K562 (cell line): ENCODE measurements around the gene DGCR8. TPM values are rescaled to one million over a fixed set of nuclear protein-coding genes. Genes with fewer than 3 reads are reported as not detected.
A peak's percentile ranks its signal among the peaks of the same experiment; 100 is the strongest.

Experiments used
- ATAC-seq: fragments of 200-7000 bp; cut with Tn5 transposase; 3 replicates; pipeline ENCODE4 v1.9.1; 2020; ENCODE audit warnings: moderate library complexity
- BruUV-seq: library from RNA; stranded (reverse); fragments of 400-500 nt; replicated peaks from 2 replicates; lab custom pipeline; 2021; lab: Mats Ljungman, UMichigan
- CTCF ChIA-PET: fragments of 300-600 bp; formaldehyde crosslinking; extraction: SDS; loops from one replicate; lab custom pipeline; 2021; ENCODE audit warnings: low intra/inter-chr PET ratio; lab: Yijun Ruan, JAX
- POLR2A ChIA-PET: fragments of 300-600, 350-650 bp; sonication (Branson Sonifier 250); formaldehyde crosslinking; extraction: SDS; loops from one replicate; lab custom pipeline; 2021; ENCODE audit warnings: antibody characterized with exemption, inconsistent platforms; lab: Yijun Ruan, JAX
- DNase-seq, 4 experiments: peaks; one replicate each; pipeline versions ENCODE4 v3.0.0 to v3.0.0-alpha.2; 2011 to 2018; ENCODE audit warnings: low spot score in 3 of 4, mixed read lengths in 3 of 4; ENCODE audit errors: extremely low read depth in 1 of 4
- FAIRE-seq: peaks from 2 replicates; lab custom pipeline; 2011; peaks lifted over from hg19 to GRCh38; lab: Jason Lieb, UNC
- H2AFZ ChIP-seq: 2 replicates; pipeline ENCODE4 v1.6.0; 2011; ENCODE audit warnings: low read depth, low read length, control low read depth, inconsistent platforms
- H3K27ac ChIP-seq: fragments of 200-600 bp; 3 replicates; pipeline ENCODE4 v1.8.0; 2011; ENCODE audit warnings: low read depth, mild to moderate bottlenecking, control low read depth, inconsistent platforms, low read length, moderate library complexity, mixed read lengths; ENCODE audit errors: extremely low read depth
- H3K27me3 ChIP-seq, 2 experiments: fragments of 300-600 bp in 1 of 2; 2 replicates in 1 of 2; 3 replicates in 1 of 2; pipeline versions ENCODE4 v1.6.0 to v1.8.0; 2011; ENCODE audit warnings: inconsistent platforms in 2 of 2, low read length in 2 of 2, mild to moderate bottlenecking in 1 of 2, mixed read lengths in 1 of 2, moderate library complexity in 1 of 2; ENCODE audit not compliant: control insufficient read depth in 2 of 2, insufficient read depth in 2 of 2
- H3K36me3 ChIP-seq: fragments of 300-600 bp; 3 replicates; pipeline ENCODE4 v1.8.0; 2011; ENCODE audit warnings: mild to moderate bottlenecking, low read length, inconsistent platforms; ENCODE audit not compliant: control insufficient read depth, insufficient read depth
- H3K4me1 ChIP-seq, 2 experiments: fragments of 200-600 bp in 1 of 2; replicated peaks in 1 of 2; 2 replicates in 1 of 2; 3 replicates in 1 of 2; pipeline versions ENCODE4 v1.5.1 to v1.8.0; 2011; ENCODE audit warnings: inconsistent platforms in 2 of 2, low read length in 2 of 2, mild to moderate bottlenecking in 1 of 2, mixed read lengths in 1 of 2, moderate library complexity in 1 of 2; ENCODE audit not compliant: control insufficient read depth in 2 of 2, insufficient read depth in 2 of 2
- H3K4me2 ChIP-seq: 2 replicates; pipeline ENCODE4 v1.6.1; 2011; ENCODE audit warnings: low read length, control low read depth, inconsistent platforms, mixed read lengths; ENCODE audit not compliant: insufficient read depth
- H3K4me3 ChIP-seq: fragments of 200-600 bp; sonication (generic), shearing (Covaris generic); 2 replicates; pipeline ENCODE4 v1.5.1; 2016; ENCODE audit warnings: control low read depth, inconsistent platforms
- H3K79me2 ChIP-seq: fragments of 200-600 bp; 3 replicates; pipeline ENCODE4 v1.8.0; 2011; ENCODE audit warnings: low read length, inconsistent platforms; ENCODE audit not compliant: control insufficient read depth, insufficient read depth
- H3K9ac ChIP-seq, 2 experiments: 2 replicates each; pipeline versions ENCODE4 v1.6.0 to v1.6.1; 2011; ENCODE audit warnings: low read depth in 2 of 2, low read length in 2 of 2, control low read depth in 1 of 2, inconsistent platforms in 1 of 2, mild to moderate bottlenecking in 1 of 2, mixed read lengths in 1 of 2; ENCODE audit not compliant: insufficient read depth in 1 of 2
- H3K9me1 ChIP-seq: one replicate; pipeline ENCODE4 v1.6.0; 2011; ENCODE audit warnings: inconsistent platforms, mild to moderate bottlenecking, low read length, moderate library complexity; ENCODE audit not compliant: control insufficient read depth, insufficient read depth
- H3K9me3 ChIP-seq: replicated peaks from 2 replicates; pipeline ENCODE4 v1.5.1; 2011; ENCODE audit warnings: low read depth, low read length, inconsistent platforms; ENCODE audit not compliant: control insufficient read depth, insufficient read depth
- H4K20me1 ChIP-seq: replicated peaks from 2 replicates; pipeline ENCODE4 v1.6.1; 2011; ENCODE audit warnings: low read length, inconsistent platforms, mixed read lengths; ENCODE audit not compliant: control insufficient read depth, insufficient read depth
- CAMTA2 ChIP-seq: fragments of 250-450 bp; sonication (Bioruptor Pico); conservative IDR thresholded peaks from 2 replicates; pipeline ENCODE4 v1.5.1; 2022
- E2F8 ChIP-seq: fragments of 450-650 bp; IDR thresholded peaks from 2 replicates; pipeline ENCODE4 v1.7.1; 2018; ENCODE audit warnings: mild to moderate bottlenecking, low read depth; ENCODE audit not compliant: partially characterized antibody
- HNRNPLL ChIP-seq: fragments of 200-400 bp; formaldehyde crosslinking; IDR thresholded peaks from 2 replicates; pipeline ENCODE4 v1.6.1; 2017; ENCODE audit warnings: low read length, low read depth, mild to moderate bottlenecking; ENCODE audit not compliant: poor library complexity, severe bottlenecking
- HOXB6 ChIP-seq: fragments of 250-450 bp; sonication (Bioruptor Pico); IDR thresholded peaks from 2 replicates; pipeline ENCODE4 v1.5.1; 2022; ENCODE audit warnings: mild to moderate bottlenecking, borderline replicate concordance
- MLX ChIP-seq, 2 experiments: fragments of 450-650 bp in 1 of 2; sonication (generic) in 1 of 2; formaldehyde crosslinking; conservative IDR thresholded peaks; 2 replicates each; pipeline versions ENCODE4 v1.4.0 to v1.8.1; 2020 to 2022; ENCODE audit warnings: mild to moderate bottlenecking in 1 of 2, missing genetic modification reagents in 1 of 2
- NRF1 ChIP-seq, 2 experiments: fragments of 450-650 bp; IDR thresholded peaks in 1 of 2; conservative IDR thresholded peaks in 1 of 2; 2 replicates each; pipeline ENCODE4 v1.6.1; 2014; ENCODE audit warnings: mild to moderate bottlenecking in 2 of 2
- POLR2G ChIP-seq: fragments of 200-400 bp; formaldehyde crosslinking; IDR thresholded peaks from 2 replicates; pipeline ENCODE4 v1.6.1; 2017; ENCODE audit warnings: low read depth, mild to moderate bottlenecking, antibody characterized with exemption, low read length, moderate library complexity
- PREB ChIP-seq: sonication (generic); formaldehyde crosslinking; IDR thresholded peaks from 2 replicates; pipeline ENCODE4 v1.8.1; 2023; ENCODE audit warnings: mild to moderate bottlenecking, missing genetic modification reagents
- SMC3 ChIP-seq: conservative IDR thresholded peaks from 2 replicates; pipeline ENCODE4 v1.6.1; 2011; ENCODE audit warnings: low read depth, low read length, improper control_type of control experiment; ENCODE audit not compliant: insufficient read depth
- TCF7L2 ChIP-seq: fragments of 150-350 bp; IDR thresholded peaks from 2 replicates; pipeline ENCODE4 v1.6.1; 2016; ENCODE audit warnings: low read depth, mild to moderate bottlenecking, low read length, moderate library complexity
- TRIM24 ChIP-seq, 2 experiments: fragments of 450-650 bp; IDR thresholded peaks; 2 replicates each; pipeline ENCODE4 v1.6.1; 2016
- ZNF23 ChIP-seq: fragments of 250-450 bp; sonication (Bioruptor Pico); IDR thresholded peaks from 2 replicates; pipeline ENCODE4 v1.4.0; 2020; ENCODE audit warnings: mild to moderate bottlenecking
- ZNF551 ChIP-seq: fragments of 250-450 bp; sonication (Bioruptor Pico); IDR thresholded peaks from 2 replicates; pipeline ENCODE4 v1.5.0; 2021; ENCODE audit warnings: mild to moderate bottlenecking, moderate library complexity
- WGBS: fragments of 100-300 bp; shearing (Covaris generic); methylation state at CpG from one replicate; pipeline ENCODE4 v1.1.6; 2016; ENCODE audit warnings: low coverage, mixed read lengths; ENCODE audit not compliant: insufficient coverage; ENCODE audit errors: missing lambda C conversion rate; 5-methylcytosine and 5-hydroxymethylcytosine counted together
- in situ Hi-C: fragments of 300-500 bp; cut with MboI; formaldehyde crosslinking; loops from 4 replicates; pipeline ENCODE4 v1.15.0; 2018; ENCODE audit warnings: inconsistent platforms, mixed read lengths
- intact Hi-C: fragments of 100-400 bp; cut with micrococcal nuclease; formaldehyde crosslinking; loops from 2 replicates; pipeline ENCODE4 v1.14.2; 2022
- polyA plus RNA-seq, 8 experiments: library from polyadenylated mRNA; depleted of rRNA in 4 of 8; stranded (reverse) in 5 of 8; unstranded in 3 of 8; fragments of >200 nt; fragmentation: Nextera tagmentation in 2 of 8; fragmentation: Illumina TruSeq in 1 of 8; extraction: Ambion mirVana in 2 of 8; extraction: Trizol in 1 of 8; gene quantifications; 2 replicates each; pipeline versions ENCODE4 v1.2.1 to v1.2.3, GENCODE V29; 2011 to 2014; ENCODE audit warnings: inconsistent platforms in 1 of 8, missing spikeins in 1 of 8
- total RNA-seq, 7 experiments: library from RNA; depleted of rRNA in 6 of 7; stranded (reverse); fragments of >200 nt in 6 of 7; fragmentation: Illumina TruSeq in 2 of 7; extraction: Trizol in 2 of 7; gene quantifications; 2 replicates each; pipeline versions ENCODE4 v1.2.1 to v1.2.3, GENCODE V29; 2011 to 2021; ENCODE audit warnings: low replicate concordance in 1 of 7

Gene DGCR8
- total and polyA plus RNA-seq, 9 of the 15 experiments (the other 6 are each of a cell fraction or from before 2014, with no cell fraction given) = 5.9 to 144 (median 80.1) TPM

- no peak for TF ChIP-seq E2F8
Observed at GRCh38 chr22:20106849-20107237, 26.8 kb downstream of the DGCR8 start (continued).

- H3K27ac ChIP-seq = no peak overlapping the region
- H3K4me2 ChIP-seq = no peak overlapping the region
- WGBS = 87% methylated on average over 7 of the region's 7 CpGs
- CTCF ChIA-PET = no interaction called here
- FAIRE-seq = no peak
- no peak for DNase-seq
- no TSS peak for BruUV-seq
- H3K27me3 ChIP-seq = no peaks in the 10 kb centered on the region
- POLR2A ChIA-PET = interaction anchor here (0.5 to 20.7 kb wide), 10 partner anchors 10 to 875 kb away, joined by 3 to 513 read pairs (median 5); partner anchors contain the start of genes LZTR1, RANBP1, TANGO2 and TRMT2A
- peaks cover 5% of the 10 kb centered on the region for H3K9me1 ChIP-seq
- H3K79me2 ChIP-seq = peaks cover 24% of the 10 kb centered on the region
- H3K9me3 ChIP-seq = no peaks in the 10 kb centered on the region
- peak overlapping the region in 1 of 2 experiments; percentile 49; a peak in 1 of 4 replicates for H3K9ac ChIP-seq
- peaks cover 97% of the 10 kb centered on the region for H3K36me3 ChIP-seq
- intact Hi-C loops = no loop called here
- H2AFZ ChIP-seq = no peak overlapping the region
- no peak overlapping the region for H3K4me3 ChIP-seq
- ATAC-seq = no peak
- peaks cover 0 to 51% of the 10 kb centered on the region in 2 experiments; a peak in 3 of 5 replicates for H3K4me1 ChIP-seq
- H4K20me1 ChIP-seq = peaks cover 76% of the 10 kb centered on the region
- in situ Hi-C loops = no loop called here
- TF ChIP-seq HOXB6 (CRISPR knock-in tag) (0 out of 2 replicates have a peak, but pooled peaks have one; percentile 79), MLX (CRISPR knock-in tag; conservative IDR thresholded peaks at IDR 0.05) (0 out of 4 replicates have a peak, but pooled peaks of 1 of the 2 experiments have one; percentile 17), ZNF551 (CRISPR knock-in tag) (no peak), PREB (CRISPR knock-in tag) (no peak), TCF7L2 (no peak), TRIM24 (IDR thresholded peaks at IDR 0.05) (no peak), HNRNPLL (no peak), CAMTA2 (CRISPR knock-in tag) (peak; percentile 51; the same call in 1 of the 2 replicates), ZNF23 (CRISPR knock-in tag) (no peak), POLR2G (peak; percentile 32; the same call in 1 of the 2 replicates), SMC3 (no peak), NRF1 (conservative IDR thresholded peaks at IDR 0.05 in 1 of 2, IDR thresholded peaks at IDR 0.05 in 1 of 2) (no peak)
Observed at GRCh38 chr22:20107471-20107901, 27.4 kb downstream of the DGCR8 start.
